GM12875 (cell line): Measurements from ENCODE around the gene TMEM222.

ENCODE experiments used
- H3K4me3 ChIP-seq: one replicate; pipeline ENCODE4 v1.5.1; 2011; ENCODE audit warnings: low read depth, low read length, control low read depth
- CTCF ChIP-seq: IDR thresholded peaks from 2 replicates; pipeline ENCODE4 v1.5.1; 2011; ENCODE audit warnings: low read depth, mild to moderate bottlenecking, control low read depth, inconsistent platforms, low read length, moderate library complexity, borderline replicate concordance; ENCODE audit not compliant: insufficient read depth

The TMEM222 gene

GRCh38 chr1:27332536-27333281, 10.7 kb downstream of the TMEM222 start:
- peak; percentile 92 for TF ChIP-seq CTCF
- no peak overlapping the region for H3K4me3 ChIP-seq

- TF ChIP-seq CTCF, result no peak
- no peak overlapping the region for H3K4me3 ChIP-seq
Measured at GRCh38 chr1:27333717-27334279, 11.8 kb downstream of the TMEM222 start.

- no peak overlapping the region for H3K4me3 ChIP-seq
- TF ChIP-seq CTCF, result no peak
Measured at GRCh38 chr1:27335506-27336422, 13.8 kb downstream of the TMEM222 start.

GRCh38 chr1:27336756-27337155, 14.8 kb downstream of the TMEM222 start:
- no peak for TF ChIP-seq CTCF
- H3K4me3 ChIP-seq, result no peak overlapping the region

- no peak for TF ChIP-seq CTCF
- no peak overlapping the region for H3K4me3 ChIP-seq
Measured at GRCh38 chr1:27338751-27339150, 16.8 kb downstream of the TMEM222 start.

- TF ChIP-seq CTCF, result no peak
- no peak overlapping the region for H3K4me3 ChIP-seq
Measured at GRCh38 chr1:27339213-27339612, 17.2 kb downstream of the TMEM222 start.
